RWPE2 (cell line): ENCODE measurements around the gene ST7.

Source experiments
- ATAC-seq: fragments of 200-7000 bp; cut with Tn5 transposase; 3 replicates; pipeline ENCODE4 v1.9.1; 2021; ENCODE audit warnings: low read depth
- DNase-seq: peaks from one replicate; pipeline ENCODE4 v3.0.0-alpha.2; 2020; ENCODE audit warnings: low spot score
- H3K27ac ChIP-seq: fragments of 450-650 bp; 2 replicates; pipeline ENCODE4 v1.5.1; 2017; ENCODE audit warnings: mild to moderate bottlenecking; ENCODE audit not compliant: poor library complexity, severe bottlenecking
- H3K27me3 ChIP-seq: fragments of 250-450 bp; sonication (Bioruptor Pico); 2 replicates; pipeline ENCODE4 v1.5.1; 2021; ENCODE audit warnings: mild to moderate bottlenecking, moderate library complexity; ENCODE audit not compliant: insufficient read depth, poor library complexity, severe bottlenecking
- H3K36me3 ChIP-seq: fragments of 250-450 bp; sonication (Bioruptor Pico); 2 replicates; pipeline ENCODE4 v1.5.1; 2020; ENCODE audit warnings: low read depth, mild to moderate bottlenecking, moderate library complexity
- H3K4me1 ChIP-seq: fragments of 250-450 bp; sonication (Bioruptor Pico); 2 replicates; pipeline ENCODE4 v1.5.1; 2021; ENCODE audit warnings: mild to moderate bottlenecking, moderate library complexity; ENCODE audit not compliant: insufficient read depth, poor library complexity, severe bottlenecking
- H3K4me3 ChIP-seq: fragments of 250-450 bp; sonication (Bioruptor Pico); 2 replicates; pipeline ENCODE4 v1.5.1; 2021; ENCODE audit warnings: mild to moderate bottlenecking, moderate library complexity; ENCODE audit not compliant: severe bottlenecking
- H3K9me3 ChIP-seq: fragments of 250-450 bp; sonication (Bioruptor Pico); 2 replicates; pipeline ENCODE4 v1.5.1; 2021; ENCODE audit warnings: mild to moderate bottlenecking, moderate library complexity; ENCODE audit not compliant: severe bottlenecking
- CTCF ChIP-seq: fragments of 450-650 bp; IDR thresholded peaks from one replicate; pipeline ENCODE4 v1.5.1; 2017; ENCODE audit warnings: mild to moderate bottlenecking, moderate library complexity; ENCODE audit not compliant: poor library complexity, severe bottlenecking

ST7 gene

DNA sequence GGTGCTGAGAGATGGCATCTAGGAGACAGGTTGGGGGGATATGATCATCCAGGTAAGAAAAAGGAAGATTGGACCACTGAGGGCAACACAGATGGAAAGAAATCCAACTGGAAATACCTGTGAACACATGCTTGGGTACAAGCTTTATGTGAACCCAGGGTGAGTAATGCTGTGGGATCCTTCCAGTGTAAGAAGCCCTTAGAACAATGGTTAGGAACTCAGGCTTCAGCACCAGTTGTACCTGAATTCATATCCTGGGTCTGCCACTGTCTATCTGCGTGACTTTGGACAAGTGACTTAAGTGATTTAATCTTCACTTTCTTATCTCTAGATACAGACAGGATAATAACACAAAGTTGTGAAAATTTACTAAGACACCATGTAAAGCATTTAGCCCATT is 131.0 kb downstream of the ST7 start:
- no peak overlapping the region for H3K27ac ChIP-seq
- H3K4me3 ChIP-seq: no peak overlapping the region
- no peaks in the 10 kb centered on the region for H3K9me3 ChIP-seq
- TF ChIP-seq CTCF: no peak
- ATAC-seq (0 out of 3 replicates have a peak, but pooled peaks have one; percentile 38), DNase-seq (no peak)
- H3K36me3 ChIP-seq: no peaks in the 10 kb centered on the region
- H3K27me3 ChIP-seq: no peaks in the 10 kb centered on the region
- H3K4me1 ChIP-seq: no peaks in the 10 kb centered on the region

DNA sequence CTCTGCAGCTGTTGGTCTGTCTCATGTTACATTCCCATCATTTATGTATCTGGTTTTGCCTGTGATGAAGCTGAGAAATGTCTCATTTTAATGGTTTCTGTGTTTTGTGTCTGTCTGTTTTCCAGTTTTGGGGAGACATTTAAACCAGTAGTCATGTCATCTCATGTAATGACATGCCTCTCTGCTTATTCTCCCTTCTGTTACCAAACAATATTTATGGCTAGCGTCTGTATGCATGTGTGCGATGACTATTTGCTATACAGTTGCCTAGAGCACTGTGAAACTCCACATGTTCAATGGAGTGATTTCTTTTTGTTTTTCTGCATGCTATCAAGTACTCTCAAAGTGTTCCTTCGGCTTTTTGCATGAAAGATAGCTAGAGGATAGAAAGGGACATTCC is 132.0 kb downstream of the ST7 start:
- H3K27ac ChIP-seq: no peak overlapping the region
- no peak for TF ChIP-seq CTCF
- H3K27me3 ChIP-seq: no peaks in the 10 kb centered on the region
- no peak for DNase-seq
- no peaks in the 10 kb centered on the region for H3K9me3 ChIP-seq
- no peaks in the 10 kb centered on the region for H3K4me1 ChIP-seq
- ATAC-seq: peak; percentile 27; the same call in 1 of the 3 replicates
- H3K4me3 ChIP-seq: no peak overlapping the region
- no peaks in the 10 kb centered on the region for H3K36me3 ChIP-seq

- no peak for ATAC-seq
- no peak overlapping the region for H3K27ac ChIP-seq
- no peak for TF ChIP-seq CTCF
- H3K9me3 ChIP-seq: no peaks in the 10 kb centered on the region
- H3K27me3 ChIP-seq: no peaks in the 10 kb centered on the region
- no peak for DNase-seq
- no peaks in the 10 kb centered on the region for H3K4me1 ChIP-seq
- no peaks in the 10 kb centered on the region for H3K36me3 ChIP-seq
- no peak overlapping the region for H3K4me3 ChIP-seq
These were observed 132.6 kb downstream of the ST7 start for GRCh38 chr7:117085769-117086463.

- H3K27ac ChIP-seq: no peak overlapping the region
- H3K4me3 ChIP-seq: no peak overlapping the region
- no peaks in the 10 kb centered on the region for H3K36me3 ChIP-seq
- DNase-seq (no peak), ATAC-seq (no peak)
- no peaks in the 10 kb centered on the region for H3K27me3 ChIP-seq
- no peak for TF ChIP-seq CTCF
- H3K4me1 ChIP-seq: no peaks in the 10 kb centered on the region
- no peaks in the 10 kb centered on the region for H3K9me3 ChIP-seq
These were observed 133.5 kb downstream of the ST7 start for GRCh38 chr7:117086788-117087187.

DNA sequence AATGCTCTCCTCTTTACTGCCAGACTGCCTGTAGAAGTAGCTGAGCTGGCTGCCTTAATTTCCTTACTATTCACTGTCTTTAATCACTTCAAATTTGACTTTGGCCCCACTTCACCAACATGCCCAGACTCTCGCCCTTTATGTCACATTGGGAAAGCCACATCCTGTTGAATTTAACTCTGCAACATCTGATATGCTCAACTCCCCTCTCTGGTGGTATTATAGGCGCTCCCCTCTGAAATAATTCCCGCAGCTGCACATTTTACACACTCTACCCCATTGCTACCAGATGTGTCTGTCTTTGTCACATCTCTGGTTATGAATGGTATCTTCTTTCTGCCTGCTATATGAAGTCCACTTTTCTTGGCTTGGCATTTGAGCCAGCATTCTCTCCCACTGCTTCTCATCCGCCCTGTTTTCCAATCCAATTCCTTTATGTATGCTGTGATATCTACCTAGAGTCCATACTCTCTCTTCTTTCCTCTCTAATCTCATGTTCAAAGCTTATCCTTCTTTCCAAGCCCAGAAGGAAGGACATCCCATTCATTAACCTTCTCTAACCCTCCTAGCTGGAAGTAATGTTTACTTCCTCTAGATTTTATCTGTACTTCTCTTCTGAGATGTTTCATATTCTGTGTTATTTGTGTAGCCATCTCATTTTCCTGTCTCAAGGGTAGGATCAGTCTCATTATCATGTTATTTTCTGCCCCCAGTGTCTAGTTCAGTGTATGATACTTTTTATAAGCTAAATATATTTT is 134.5 kb downstream of the ST7 start:
- H3K4me1 ChIP-seq: no peaks in the 10 kb centered on the region
- H3K4me3 ChIP-seq: no peak overlapping the region
- H3K27me3 ChIP-seq: no peaks in the 10 kb centered on the region
- no peaks in the 10 kb centered on the region for H3K9me3 ChIP-seq
- no peak for ATAC-seq
- TF ChIP-seq CTCF: no peak
- no peak overlapping the region for H3K27ac ChIP-seq
- H3K36me3 ChIP-seq: no peaks in the 10 kb centered on the region
- DNase-seq: no peak
